Stimulated activated CD8-positive, alpha-beta memory T cell treated with anti-CD3 and anti-CD28 coated beads, Interleukin-15, amount 100 ng/mL, for 4 hours (primary cell): ENCODE data around the gene IER5L.

Experiments used
- DNase-seq, 2 donors: peaks; one replicate each; pipeline ENCODE4 v3.0.0-alpha.2; 2020; ENCODE audit warnings: low read depth in 2 of 2

Gene IER5L

GRCh38 chr9:129162497-129163197 is 15.4 kb downstream of the IER5L start:
- DNase-seq, result no peak

- no peak for DNase-seq
Observed at GRCh38 chr9:129161534-129161837, 16.6 kb downstream of the IER5L start.

GRCh38 chr9:129160712-129161533 is 17.1 kb downstream of the IER5L start:
- no peak for DNase-seq

GRCh38 chr9:129156163-129156562 is 21.9 kb downstream of the IER5L start:
- DNase-seq, result no peak

GRCh38 chr9:129154866-129155477 is 23.1 kb downstream of the IER5L start:
- no peak for DNase-seq

GRCh38 chr9:129151469-129151868 is 26.6 kb downstream of the IER5L start:
- DNase-seq, result no peak

- no peak for DNase-seq
Observed at GRCh38 chr9:129150672-129151211, 27.3 kb downstream of the IER5L start.

GRCh38 chr9:129150122-129150521 is 27.9 kb downstream of the IER5L start:
- DNase-seq, result no peak

GRCh38 chr9:129149442-129149841 is 28.6 kb downstream of the IER5L start:
- no peak for DNase-seq

GRCh38 chr9:129148463-129149204 is 29.4 kb downstream of the IER5L start:
- DNase-seq, result no peak

GRCh38 chr9:129146441-129146941 is 31.6 kb downstream of the IER5L start:
- DNase-seq, result no peak

- no peak for DNase-seq
Observed at GRCh38 chr9:129145841-129146292, 32.2 kb downstream of the IER5L start.

- no peak for DNase-seq
Observed at GRCh38 chr9:129145316-129145715, 32.7 kb downstream of the IER5L start.

- peak; percentile 39 to 48 for DNase-seq
Observed at GRCh38 chr9:129143031-129143927, 34.8 kb downstream of the IER5L start.

GRCh38 chr9:129142138-129142935 is 35.7 kb downstream of the IER5L start:
- no peak for DNase-seq

GRCh38 chr9:129141066-129142041 is 36.7 kb downstream of the IER5L start:
- no peak for DNase-seq

GRCh38 chr9:129140397-129141065 is 37.5 kb downstream of the IER5L start:
- no peak for DNase-seq

GRCh38 chr9:129139993-129140396 is 38.1 kb downstream of the IER5L start:
- peak; percentile 60 to 77 for DNase-seq
